GM21390 (cell line): ENCODE data around the gene CILP2.

Experiments
- ATAC-seq: cut with Tn5 transposase; IDR thresholded peaks from one replicate; pipeline ENCODE4 v1.9.1; 2021; ENCODE audit not compliant: unreplicated experiment

CILP2 gene

GRCh38 chr19:19529783-19530422 lies 8.2 kb upstream of the CILP2 start:
- no peak for ATAC-seq

- no peak for ATAC-seq
Observed at GRCh38 chr19:19530423-19530804, 7.7 kb upstream of the CILP2 start.

GRCh38 chr19:19530889-19531288 lies 7.2 kb upstream of the CILP2 start:
- ATAC-seq, result no peak

GRCh38 chr19:19531951-19532805 lies 5.9 kb upstream of the CILP2 start:
- no peak for ATAC-seq

GRCh38 chr19:19532806-19533701 lies 5.0 kb upstream of the CILP2 start:
- no peak for ATAC-seq

DNA sequence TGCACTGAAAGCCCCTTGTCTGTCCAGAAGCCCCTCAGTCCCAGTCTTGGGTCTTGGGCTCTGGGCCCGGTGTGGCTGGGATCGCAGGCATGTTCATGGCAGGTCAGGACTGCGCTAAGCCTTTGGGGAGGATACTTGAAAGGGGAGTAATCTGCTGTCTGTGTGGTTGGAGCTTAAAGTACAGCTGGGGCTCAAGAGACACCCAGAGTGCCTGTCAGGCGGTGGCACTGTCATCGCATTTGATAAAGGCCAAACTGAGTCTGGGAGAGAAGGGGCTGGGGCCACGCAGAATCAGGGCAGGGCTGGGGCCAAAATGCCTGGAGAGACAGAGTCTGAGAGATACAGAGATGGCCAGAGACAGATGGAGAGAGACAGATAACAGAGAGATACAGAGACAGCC lies 4.2 kb upstream of the CILP2 start:
- ATAC-seq, result no peak

- no peak for ATAC-seq
Observed at GRCh38 chr19:19534556-19535265, 3.4 kb upstream of the CILP2 start.

GRCh38 chr19:19535311-19536191 lies 2.5 kb upstream of the CILP2 start:
- no peak for ATAC-seq

DNA sequence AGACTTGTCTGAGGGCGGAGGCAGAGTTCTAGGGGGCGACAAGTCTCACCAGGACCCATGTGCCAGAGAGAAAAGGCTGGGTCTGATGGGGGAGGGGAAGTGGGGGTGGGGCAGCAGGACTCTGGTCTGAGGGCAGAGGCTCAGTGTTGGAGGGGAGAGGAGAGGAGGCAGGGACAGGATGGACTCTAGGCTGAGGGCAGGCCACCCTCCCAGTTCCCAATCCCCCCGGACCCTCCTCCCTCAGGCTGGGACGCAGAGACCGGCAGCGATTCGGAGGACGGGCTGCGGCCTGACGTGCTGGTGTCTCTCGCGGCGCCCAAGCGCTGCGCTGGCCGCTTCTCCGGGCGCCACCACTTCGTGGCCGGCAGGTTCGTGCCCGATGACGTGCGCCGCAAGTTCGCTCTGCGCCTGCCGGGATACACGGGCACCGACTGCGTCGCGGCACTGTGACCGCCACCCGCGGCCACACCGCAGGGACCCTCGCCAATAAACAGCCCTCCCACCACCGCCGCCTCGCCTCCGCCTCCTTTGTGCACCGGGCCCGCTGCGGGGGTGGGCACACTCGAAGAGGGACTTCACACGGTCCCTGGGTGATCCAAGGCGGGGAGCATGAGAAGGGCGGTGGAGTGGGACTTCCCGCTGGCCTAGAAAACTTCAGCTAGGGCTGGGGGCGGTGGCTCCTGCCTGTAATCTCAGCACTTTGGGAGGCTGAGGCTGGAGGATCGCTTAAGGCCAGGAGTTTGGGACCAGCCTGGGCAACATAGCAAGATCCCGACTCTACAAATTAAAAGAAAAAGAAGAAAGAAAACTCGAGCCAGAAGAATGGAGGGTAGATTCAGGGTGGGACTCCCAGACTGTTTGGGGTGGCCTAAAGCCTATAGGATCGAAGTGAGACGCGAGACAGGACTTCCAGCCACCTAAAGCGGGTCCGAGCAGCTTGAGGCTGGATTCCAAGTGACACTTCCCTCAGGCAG lies 703 bp upstream of the CILP2 start:
- ATAC-seq, result no peak

DNA sequence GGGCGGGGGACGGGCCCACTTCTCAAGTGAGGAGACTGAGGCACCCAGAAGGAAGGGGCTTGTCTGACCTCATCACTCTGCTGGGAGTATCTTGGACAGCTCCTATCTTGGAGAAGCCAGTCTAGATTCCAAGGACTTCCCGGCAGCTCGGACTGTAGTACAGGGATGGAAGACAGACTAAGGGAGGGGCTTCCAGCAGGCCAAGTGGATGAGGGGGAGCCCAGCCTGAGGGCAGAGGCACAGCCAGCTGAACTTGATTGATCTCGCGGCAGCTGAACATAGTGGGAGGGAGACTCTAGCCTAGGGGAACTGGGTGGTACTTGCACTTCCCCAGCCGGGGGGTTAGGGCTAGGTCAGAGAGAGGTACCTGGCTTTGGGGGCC lies 711 bp downstream of the CILP2 start:
- ATAC-seq, result no peak

DNA sequence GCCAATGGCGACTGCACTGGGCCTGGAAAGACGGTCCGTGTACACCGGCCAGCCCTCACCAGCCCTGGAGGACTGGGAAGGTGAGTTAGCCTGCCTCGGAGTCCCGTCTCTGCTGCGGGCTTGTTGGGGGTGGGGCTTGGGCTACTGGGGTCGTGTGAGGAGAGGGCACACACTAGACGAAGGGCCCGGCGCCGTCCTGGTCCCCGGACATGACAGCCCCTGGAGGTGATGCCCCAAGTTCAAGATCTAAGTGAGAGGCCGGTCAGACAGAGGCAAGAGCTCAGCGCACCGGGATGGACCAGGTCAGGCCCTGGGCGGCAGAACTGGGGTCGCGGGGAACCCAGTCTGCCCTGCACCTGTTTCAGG lies 1.6 kb downstream of the CILP2 start:
- no peak for ATAC-seq

- no peak for ATAC-seq
Observed at GRCh38 chr19:19540064-19540714, 2.1 kb downstream of the CILP2 start.

DNA sequence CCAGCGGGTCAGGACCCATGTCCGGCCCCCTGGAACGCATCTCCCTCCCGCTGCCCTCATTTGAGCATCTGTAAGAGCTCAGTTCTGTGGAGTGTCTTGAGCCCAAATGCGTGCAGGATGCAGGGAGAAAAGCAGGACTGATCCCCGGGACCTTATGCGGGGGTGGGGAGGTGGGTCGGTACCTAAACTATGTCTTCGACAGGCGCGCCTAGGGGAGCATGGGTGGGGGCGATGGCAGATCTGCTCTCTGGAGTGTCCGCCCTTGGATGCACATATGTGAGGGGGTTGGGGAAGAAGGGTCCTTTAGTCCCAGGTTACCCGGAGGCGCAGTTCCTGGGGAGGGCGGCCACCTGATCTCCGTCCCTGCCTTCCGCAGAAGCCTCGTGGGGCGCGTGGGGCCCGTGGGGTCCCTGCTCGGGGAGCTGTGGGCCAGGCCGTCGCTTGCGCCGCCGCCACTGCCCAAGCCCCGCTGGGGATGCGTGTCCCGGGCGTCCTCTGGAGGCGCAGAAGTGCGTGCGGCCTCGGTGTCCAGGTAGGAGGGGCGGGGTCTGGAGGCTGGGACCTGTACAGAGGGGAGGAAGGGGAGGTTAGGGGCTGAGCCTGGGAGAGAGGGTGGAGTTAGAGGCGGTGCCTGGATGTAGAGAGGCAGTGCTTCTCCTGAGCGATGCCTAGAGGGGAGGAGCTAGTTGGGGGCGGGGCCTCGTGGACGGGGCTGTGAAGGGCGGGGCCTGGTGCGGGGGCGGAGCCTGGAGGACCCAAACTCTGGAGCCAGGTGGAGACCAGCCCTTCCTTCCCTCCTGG lies 2.9 kb downstream of the CILP2 start:
- peak; percentile 58 for ATAC-seq

DNA sequence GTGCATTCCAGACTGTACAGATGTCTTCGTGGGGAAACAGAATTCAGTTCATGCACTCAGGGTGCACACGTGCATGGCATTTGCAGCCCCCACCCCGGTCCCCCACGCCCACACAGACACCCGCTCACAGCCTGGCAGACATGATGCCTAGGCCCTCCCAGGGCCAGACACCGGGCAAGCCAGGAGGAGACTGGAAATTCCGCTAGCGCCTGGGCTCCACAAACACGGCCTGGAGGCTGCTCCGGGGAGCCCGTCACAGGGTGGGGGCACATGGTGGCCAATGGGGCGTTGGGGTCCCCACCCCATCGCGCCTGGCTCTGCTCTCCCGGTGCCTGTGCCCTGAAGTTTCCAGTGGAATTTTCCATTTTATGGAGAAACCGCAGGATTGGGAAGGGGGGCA lies 3.6 kb downstream of the CILP2 start:
- ATAC-seq, result no peak

GRCh38 chr19:19542507-19542906 lies 4.4 kb downstream of the CILP2 start:
- ATAC-seq, result no peak

DNA sequence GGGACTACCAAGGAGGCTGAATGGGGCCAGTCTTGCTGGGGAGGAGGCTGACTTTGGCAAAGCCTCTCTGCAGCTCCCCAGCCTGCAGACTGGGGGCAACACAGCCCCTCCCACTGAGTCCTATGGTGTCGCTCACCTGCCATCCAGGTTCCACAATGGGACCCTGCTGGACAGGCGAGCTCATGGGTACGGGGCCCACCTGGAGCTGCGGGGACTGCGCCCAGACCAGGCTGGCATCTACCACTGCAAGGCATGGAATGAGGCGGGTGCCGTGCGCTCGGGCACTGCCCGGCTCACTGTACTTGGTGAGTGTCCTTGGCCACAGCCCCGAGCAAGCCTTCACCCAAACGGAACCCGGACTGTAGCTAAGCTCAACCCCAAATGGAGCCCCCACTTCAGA lies 5.0 kb downstream of the CILP2 start:
- no peak for ATAC-seq

DNA sequence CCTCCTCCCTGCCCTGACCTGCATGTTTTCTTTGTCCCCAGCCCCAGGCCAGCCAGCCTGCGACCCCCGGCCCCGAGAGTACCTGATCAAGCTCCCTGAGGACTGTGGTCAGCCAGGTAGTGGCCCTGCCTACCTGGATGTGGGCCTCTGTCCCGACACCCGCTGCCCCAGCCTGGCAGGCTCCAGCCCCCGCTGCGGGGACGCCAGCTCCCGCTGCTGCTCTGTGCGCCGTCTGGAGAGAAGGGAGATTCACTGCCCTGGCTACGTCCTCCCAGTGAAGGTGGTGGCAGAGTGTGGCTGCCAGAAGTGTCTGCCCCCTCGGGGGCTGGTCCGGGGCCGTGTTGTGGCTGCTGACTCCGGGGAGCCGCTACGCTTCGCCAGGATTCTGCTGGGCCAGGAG lies 5.6 kb downstream of the CILP2 start:
- ATAC-seq, result no peak
